Stimulated activated naive CD4-positive, alpha-beta T cell (primary cell): ENCODE measurements around the gene AK8.
"Not testable (repeated sequence)": the region's sequence is repeated elsewhere in the genome, so short reads cannot be mapped to it uniquely, and the experiment has no call there.

Source experiments
- DNase-seq, 6 experiments: peaks; one replicate each; lab custom pipeline; 2025; lab: John Stamatoyannopoulos, UW

AK8 gene

GRCh38 chr9:132797861-132798659, 80.0 kb downstream of the AK8 start:
- no peak for DNase-seq

GRCh38 chr9:132795511-132796303, 82.4 kb downstream of the AK8 start:
- DNase-seq, result no peak

GRCh38 chr9:132794730-132795380, 83.2 kb downstream of the AK8 start:
- no peak for DNase-seq

GRCh38 chr9:132793606-132794580, 84.2 kb downstream of the AK8 start:
- no peak for DNase-seq

- no peak for DNase-seq
Observed at GRCh38 chr9:132792547-132792946, 85.5 kb downstream of the AK8 start.

- DNase-seq, result no peak
Observed at GRCh38 chr9:132791699-132792240, 86.3 kb downstream of the AK8 start.

- DNase-seq, result no peak
Observed at GRCh38 chr9:132789719-132790118, 88.4 kb downstream of the AK8 start.

- no peak for DNase-seq
Observed at GRCh38 chr9:132788378-132788777, 89.7 kb downstream of the AK8 start.

GRCh38 chr9:132787748-132788159, 90.3 kb downstream of the AK8 start:
- no peak for DNase-seq

- no peak for DNase-seq
Observed at GRCh38 chr9:132784286-132784830, 93.7 kb downstream of the AK8 start.

- no peak for DNase-seq
Observed at GRCh38 chr9:132783006-132783405, 95.1 kb downstream of the AK8 start.

GRCh38 chr9:132782037-132782436, 96.0 kb downstream of the AK8 start:
- no peak for DNase-seq

GRCh38 chr9:132780230-132781007, 97.7 kb downstream of the AK8 start:
- no peak for DNase-seq

- DNase-seq, result no peak
Observed at GRCh38 chr9:132776891-132777290, 101.2 kb downstream of the AK8 start.

- DNase-seq, result no peak
Observed at GRCh38 chr9:132776268-132776667, 101.8 kb downstream of the AK8 start.

GRCh38 chr9:132775720-132776119, 102.4 kb downstream of the AK8 start:
- DNase-seq, result no peak

GRCh38 chr9:132774886-132775285, 103.2 kb downstream of the AK8 start:
- no peak for DNase-seq

GRCh38 chr9:132773764-132774339, 104.2 kb downstream of the AK8 start:
- DNase-seq, result no peak

- DNase-seq, result no peak
Observed at GRCh38 chr9:132773093-132773492, 105.0 kb downstream of the AK8 start.

- not testable (repeated sequence) for DNase-seq
Observed at GRCh38 chr9:132771752-132772151, 106.3 kb downstream of the AK8 start.
